ENCODE results near the gene EML4.

EML4 gene

GRCh38 chr2:42229949-42230348 is 60.8 kb downstream of the EML4 start:
- DNase-seq, result no peak

GRCh38 chr2:42230891-42231290 is 61.7 kb downstream of the EML4 start:
- DNase-seq, result no peak

DNA sequence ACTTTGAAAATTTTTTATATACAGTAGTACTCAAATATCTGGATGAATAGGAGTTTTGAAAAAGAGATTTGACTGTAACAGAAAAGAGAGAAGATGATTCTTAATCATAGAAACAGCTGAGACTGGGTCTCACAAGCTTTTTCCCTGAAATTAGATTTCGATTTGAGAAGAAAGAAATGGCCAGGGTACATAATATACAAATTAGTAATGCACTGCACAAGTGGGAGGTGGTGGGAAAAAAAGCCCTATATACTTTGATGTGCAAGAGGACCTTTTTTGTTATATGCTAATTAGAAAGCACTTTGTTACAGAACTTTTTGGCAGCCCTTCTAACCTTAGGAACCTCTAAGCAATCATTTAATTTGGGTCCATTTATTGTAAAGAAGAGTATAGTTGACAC is 62.9 kb downstream of the EML4 start:
- DNase-seq, result no peak

DNA sequence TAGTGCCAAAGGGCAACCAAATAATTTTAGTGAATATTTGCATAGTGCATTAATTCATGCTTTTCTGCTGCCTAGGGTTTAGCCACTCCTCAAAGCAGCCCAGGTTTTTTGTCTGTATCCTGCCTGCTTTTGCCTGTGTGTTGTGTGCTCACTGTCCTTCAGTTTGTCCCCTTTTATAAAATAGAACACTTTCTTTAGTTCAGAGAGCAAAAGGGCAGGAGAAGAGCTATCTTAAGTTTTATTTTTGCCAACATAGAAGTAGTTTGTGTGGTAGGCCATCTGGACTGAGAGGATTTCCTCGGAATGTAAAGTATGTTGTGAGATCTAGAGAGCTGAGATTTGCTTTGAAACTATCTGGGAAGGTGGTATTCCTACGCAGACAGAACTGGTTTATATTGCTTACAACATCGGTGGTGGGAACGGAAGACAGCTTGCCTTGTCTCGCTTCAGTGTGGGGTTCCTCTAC is 64.9 kb downstream of the EML4 start:
- DNase-seq, result no peak

DNA sequence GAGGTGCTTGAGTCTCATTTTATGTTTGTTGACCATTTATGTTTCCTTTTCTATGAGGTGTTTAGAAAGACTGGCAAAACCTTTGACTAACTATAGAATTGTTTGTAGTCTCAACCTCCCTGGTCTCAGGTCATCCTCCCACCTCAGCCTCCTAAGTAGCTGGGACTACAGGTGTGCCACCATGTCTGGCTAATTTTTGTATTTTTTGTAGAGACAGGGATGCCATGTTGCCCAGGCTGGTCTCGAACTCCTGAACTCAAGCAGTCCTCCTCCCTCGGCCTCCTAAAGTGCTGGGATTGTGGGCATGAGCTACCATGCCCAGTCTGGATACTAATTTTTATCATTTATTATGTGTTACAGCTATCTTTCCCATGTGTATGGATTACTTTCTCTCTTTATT is 67.8 kb downstream of the EML4 start:
- DNase-seq, result no peak

GRCh38 chr2:42238644-42239288 is 69.6 kb downstream of the EML4 start:
- DNase-seq, result peak; percentile 22

DNA sequence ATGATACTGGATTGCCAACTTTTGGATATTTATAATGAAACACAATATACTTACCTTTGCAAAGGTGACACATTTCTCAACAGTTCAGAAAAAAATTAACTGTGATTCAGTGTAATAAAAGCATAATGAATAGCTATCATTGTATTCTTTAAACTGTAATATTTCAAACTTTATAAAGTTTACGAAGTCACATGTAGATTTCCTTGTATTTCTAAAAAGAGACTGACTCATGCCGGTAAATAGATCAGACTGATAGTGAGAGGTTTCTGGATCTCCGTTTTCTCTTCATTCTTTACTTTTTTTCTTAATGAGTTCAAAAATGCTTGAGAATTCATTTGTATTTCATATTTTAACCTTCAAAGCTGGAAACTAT is 70.1 kb downstream of the EML4 start:
- no peak for DNase-seq

DNA sequence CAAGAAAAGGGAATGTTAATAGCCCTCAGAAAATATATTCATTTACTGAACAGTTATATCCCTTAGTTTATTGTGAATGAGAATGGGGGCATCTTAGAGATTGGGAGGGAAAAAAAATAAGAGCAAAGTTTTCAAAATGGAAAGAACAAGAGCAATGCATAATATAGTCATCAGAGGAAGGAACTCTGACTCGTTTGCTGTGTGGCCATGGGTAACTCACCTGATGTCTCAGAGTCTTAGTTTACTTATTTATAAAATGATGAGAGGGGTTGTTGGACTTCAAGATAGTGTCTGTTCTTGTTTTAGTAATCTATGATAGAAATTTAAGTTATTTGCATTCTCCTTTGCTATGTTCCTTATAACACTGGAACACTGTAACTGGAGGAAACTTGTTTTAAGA is 70.7 kb downstream of the EML4 start:
- DNase-seq, result no peak

DNA sequence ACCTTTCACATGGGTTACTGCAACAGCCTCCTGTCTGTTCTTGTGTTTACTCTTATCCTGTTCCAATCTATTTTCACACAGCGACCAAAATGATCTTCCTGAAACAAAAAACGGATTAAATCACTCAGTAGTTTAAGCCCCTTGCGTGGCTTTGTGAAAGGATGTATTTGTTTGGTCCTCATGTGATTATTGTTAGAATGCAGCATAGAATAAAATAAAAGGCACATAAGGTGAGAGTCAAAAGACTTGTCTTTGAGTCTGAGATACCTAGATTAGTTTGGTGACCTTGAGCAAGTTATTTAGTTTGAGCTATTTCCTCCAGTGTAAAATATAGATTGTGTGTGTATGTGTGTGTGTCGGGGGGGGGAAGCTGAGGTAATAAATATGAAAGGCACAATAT is 72.4 kb downstream of the EML4 start:
- DNase-seq, result no peak

DNA sequence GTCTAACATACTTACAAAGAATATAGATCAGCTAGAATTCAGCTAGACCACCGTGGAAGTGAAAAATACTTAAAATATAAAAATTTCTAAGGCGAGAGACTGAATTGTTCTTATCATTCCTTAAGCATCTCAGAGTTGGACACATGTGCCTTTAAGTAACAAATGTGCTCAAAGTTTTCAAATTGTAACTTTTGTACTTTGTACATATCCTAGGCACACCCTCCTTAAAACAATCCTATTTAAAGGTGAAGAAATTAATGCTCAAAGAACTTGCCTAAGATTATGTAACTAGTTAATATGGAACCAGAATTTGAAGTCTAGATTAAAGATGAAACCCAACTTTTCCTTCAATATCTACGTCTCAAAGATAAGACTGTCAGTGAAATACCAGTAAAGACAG is 74.1 kb downstream of the EML4 start:
- DNase-seq, result no peak

GRCh38 chr2:42244520-42244919 is 75.4 kb downstream of the EML4 start:
- DNase-seq, result no peak

DNA sequence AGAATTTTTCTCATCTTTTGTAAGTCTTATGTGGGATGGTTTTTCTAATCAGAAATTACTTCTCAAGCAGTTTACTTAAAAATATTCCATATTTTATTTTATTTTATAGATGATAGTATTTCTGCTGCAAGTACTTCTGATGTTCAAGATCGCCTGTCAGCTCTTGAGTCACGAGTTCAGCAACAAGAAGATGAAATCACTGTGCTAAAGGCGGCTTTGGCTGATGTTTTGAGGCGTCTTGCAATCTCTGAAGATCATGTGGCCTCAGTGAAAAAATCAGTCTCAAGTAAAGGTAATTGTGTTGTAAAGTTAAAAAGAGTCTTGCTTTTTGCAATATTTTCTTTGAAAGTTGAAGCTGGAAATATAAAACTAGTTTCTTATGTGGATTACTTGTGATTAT is 76.2 kb downstream of the EML4 start:
- no peak for DNase-seq

GRCh38 chr2:42246562-42246961 is 77.4 kb downstream of the EML4 start:
- no peak for DNase-seq

- DNase-seq, result no peak
These were observed 79.7 kb downstream of the EML4 start for GRCh38 chr2:42248846-42249245.

- DNase-seq, result no peak
These were observed 80.1 kb downstream of the EML4 start for GRCh38 chr2:42249284-42249683.

- no peak for DNase-seq
These were observed 80.7 kb downstream of the EML4 start for GRCh38 chr2:42249887-42250286.

- DNase-seq, result no peak
These were observed 81.8 kb downstream of the EML4 start for GRCh38 chr2:42250925-42251324.

DNA sequence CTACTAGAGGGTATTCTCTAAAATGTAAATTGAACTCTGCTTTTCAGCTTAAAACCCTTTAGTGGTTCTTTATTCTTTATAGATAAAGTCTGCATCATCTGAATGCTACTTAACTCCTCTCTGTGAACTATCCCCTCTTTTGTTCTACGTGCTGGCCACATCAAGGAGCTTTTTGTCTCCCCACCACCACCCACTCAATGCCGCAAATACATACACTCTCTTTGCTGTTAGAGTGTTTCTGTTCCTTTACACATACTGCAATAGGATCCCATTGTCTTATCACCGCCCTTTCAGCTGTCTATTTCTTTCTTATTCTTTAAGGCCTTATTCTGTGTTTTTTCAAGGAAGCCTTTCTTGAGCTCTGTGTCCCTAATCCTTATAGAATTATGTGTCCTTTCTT is 83.3 kb downstream of the EML4 start:
- DNase-seq, result no peak

- DNase-seq, result no peak
These were observed 85.2 kb downstream of the EML4 start for GRCh38 chr2:42254186-42254895.

DNA sequence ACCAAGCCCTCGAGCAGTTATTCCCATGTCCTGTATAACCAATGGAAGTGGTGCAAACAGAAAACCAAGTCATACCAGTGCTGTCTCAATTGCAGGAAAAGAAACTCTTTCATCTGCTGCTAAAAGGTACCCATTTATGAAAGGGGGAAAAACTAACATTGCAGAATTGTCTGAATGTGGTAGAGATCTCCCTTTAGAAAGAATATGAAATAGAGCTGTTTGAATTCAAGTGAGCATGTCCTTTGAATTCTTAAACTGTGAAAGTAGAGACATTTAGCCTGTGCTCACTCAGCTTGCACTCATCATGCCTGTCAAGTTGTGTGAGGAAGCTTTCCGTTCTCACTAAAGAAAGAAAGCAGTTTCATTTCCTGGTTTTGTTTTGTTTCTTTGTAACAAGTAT is 87.4 kb downstream of the EML4 start:
- DNase-seq, result no peak

- no peak for DNase-seq
These were observed 92.5 kb downstream of the EML4 start for GRCh38 chr2:42261518-42262195.

DNA sequence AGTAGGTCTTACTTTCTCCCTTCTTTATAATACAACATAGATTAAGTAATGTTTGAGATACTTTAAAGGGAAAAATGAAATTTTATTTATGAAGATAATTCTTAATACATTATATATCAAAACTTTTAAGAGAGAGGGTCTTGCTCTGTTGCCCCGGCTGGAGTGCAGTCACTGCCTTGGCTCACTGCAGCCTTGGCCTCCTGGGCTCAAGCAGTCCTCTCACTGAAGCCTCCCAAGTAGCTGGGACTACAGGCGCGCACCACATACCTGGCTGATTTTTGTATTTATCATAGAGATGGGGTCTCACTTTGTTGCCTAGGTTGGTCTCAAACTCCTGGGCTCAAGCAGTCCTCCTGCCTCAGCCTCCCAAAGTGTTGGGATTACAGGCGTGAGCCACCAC is 97.1 kb downstream of the EML4 start:
- no peak for DNase-seq

- no peak for DNase-seq
These were observed 98.4 kb downstream of the EML4 start for GRCh38 chr2:42267530-42267929.

DNA sequence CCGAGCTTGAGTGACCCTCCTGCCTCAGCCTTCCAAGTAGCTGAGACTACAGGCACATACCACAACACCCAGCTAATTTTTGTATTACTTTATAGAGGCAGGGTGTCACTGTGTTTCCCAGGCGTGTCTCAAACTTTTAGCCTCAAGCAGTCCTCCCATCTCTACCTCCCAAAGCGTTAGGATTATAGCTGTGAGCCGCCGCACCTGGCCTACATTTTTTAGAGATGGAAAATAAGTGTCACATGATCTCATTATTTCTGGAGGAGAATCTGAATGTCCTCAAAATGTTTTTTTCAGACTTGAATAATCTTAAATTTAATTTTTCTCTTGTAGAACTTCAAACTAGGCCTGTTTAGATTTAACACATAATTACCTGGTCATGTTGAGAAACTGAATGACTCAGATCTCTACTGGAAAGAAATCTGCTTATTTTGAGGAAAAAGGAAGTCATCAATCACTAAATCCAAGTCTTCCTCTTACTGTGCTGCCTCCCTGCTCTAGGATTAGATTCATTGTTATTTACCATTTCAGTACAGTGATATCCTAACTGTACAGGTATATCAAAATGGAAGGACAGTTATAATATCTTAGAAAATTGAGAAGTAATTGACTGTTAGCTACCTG is 99.5 kb downstream of the EML4 start:
- DNase-seq, result no peak
